IPS-18a (cell line): ENCODE data around the gene SPHK2.

ENCODE experiments used
- H3K27ac ChIP-seq: one replicate; pipeline ENCODE4 v1.5.1; 2013; ENCODE audit warnings: low read length
- H3K27me3 ChIP-seq: one replicate; pipeline ENCODE4 v1.6.1; 2013; ENCODE audit warnings: mild to moderate bottlenecking, low read length; ENCODE audit not compliant: control insufficient read depth, insufficient read depth
- H3K36me3 ChIP-seq: one replicate; pipeline ENCODE4 v1.6.1; 2013; ENCODE audit warnings: low read depth, low read length; ENCODE audit not compliant: control insufficient read depth
- H3K4me1 ChIP-seq: one replicate; pipeline ENCODE4 v1.6.1; 2013; ENCODE audit warnings: low read depth, low read length; ENCODE audit not compliant: control insufficient read depth
- H3K4me3 ChIP-seq: one replicate; pipeline ENCODE4 v1.5.1; 2013; ENCODE audit warnings: low read length
- H3K9ac ChIP-seq: one replicate; pipeline ENCODE4 v1.6.1; 2013; ENCODE audit warnings: mild to moderate bottlenecking, low read length, moderate library complexity
- H3K9me3 ChIP-seq: one replicate; pipeline ENCODE4 v1.6.1; 2013; ENCODE audit warnings: low read depth, low read length; ENCODE audit not compliant: control insufficient read depth

SPHK2 gene

DNA sequence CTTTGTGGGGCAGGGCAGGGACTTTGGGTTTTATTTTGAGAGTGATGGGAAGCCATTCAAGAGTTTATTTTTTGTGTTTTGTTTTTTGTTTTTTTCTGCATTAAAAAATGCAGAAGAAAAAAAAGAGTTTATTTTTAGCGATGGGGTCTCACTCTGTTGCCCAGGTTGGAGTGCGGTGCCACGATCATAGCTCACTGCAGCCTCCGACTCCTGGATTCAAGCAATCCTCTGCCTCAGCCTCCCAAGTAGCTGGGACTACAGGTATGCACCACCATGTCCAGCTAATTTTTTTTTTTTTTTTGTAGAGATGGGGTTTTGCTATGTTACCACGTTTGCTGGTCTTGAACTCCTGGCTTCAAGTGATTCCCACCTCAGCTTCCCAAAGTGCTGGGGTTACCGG, 39.2 kb downstream of the SPHK2 start:
- H3K27me3 ChIP-seq = no peaks in the 10 kb centered on the region
- H3K4me1 ChIP-seq = peaks cover 4% of the 10 kb centered on the region

DNA sequence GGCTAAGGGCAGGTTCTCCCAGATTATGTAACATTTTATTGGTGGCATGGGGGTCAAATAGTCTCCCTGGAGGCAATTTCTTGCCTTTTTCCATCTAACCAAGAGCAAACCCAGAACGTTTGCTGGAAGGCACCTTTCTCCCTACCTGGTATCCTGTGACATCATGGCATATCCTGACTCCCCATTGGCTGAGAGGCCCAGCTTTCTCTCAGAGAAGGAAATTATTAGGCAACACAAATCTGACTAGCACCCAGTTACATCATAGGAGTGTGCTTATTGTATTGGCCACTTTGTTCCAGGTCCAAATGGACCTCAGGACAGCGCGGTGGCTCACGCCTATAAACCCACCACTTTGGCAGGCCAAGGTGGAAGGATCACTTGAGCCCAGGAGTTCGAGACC, 40.5 kb downstream of the SPHK2 start:
- Histone ChIP-seq H3K9ac (no peak overlapping the region), H3K9me3 (no peaks in the 10 kb centered on the region)

More for the DNA sequence above, 39.2 kb downstream of the SPHK2 start:
- no peak overlapping the region for H3K4me3 ChIP-seq
- H3K27ac ChIP-seq = no peak overlapping the region
- H3K9me3 ChIP-seq = no peaks in the 10 kb centered on the region
- no peaks in the 10 kb centered on the region for H3K36me3 ChIP-seq
- no peak overlapping the region for H3K9ac ChIP-seq

DNA sequence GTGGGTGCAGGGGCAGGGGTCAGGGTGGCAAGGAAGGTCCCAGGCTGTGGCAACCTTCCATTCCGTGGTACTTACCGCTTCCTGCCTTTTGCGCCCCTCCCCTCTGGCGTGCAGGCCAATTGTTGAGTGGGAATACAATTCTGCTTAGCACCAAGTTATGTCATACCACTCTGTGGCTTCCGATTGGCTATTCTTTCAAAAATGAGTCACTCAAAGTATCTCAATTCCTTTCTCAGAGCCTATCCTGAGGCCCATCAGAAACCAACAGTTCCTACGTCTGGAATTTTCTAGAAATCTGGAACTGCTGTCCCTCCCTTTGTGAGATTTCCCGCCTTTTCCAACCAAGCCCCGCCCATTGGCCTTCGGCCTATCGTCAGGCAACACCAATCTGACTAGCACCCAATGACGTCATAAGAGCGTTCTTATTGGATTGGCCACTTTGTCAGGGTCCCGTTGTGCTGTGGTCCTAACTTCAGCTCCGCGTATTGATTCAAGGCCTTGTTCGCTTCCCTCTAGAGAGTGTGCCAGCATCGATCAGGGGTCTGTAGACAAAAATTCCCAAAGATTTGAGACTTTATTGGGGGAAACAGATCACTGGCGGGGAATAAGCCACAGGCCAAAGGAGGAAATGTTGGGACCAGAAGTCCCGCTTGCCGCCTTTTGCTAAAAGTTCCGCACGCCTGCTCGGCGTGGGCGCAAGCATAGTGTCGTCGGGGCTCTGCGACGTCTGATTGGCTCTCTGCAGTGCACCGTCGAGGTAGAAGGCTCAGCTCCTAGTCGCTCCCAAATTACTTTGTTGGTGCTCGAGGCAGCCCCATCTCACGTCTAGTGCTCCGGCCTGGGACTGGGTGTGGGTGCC, 41.8 kb downstream of the SPHK2 start:
- Histone ChIP-seq H3K9ac (no peak overlapping the region), H3K9me3 (no peaks in the 10 kb centered on the region), H3K4me3 (no peak overlapping the region), H3K27ac (no peak overlapping the region), H3K36me3 (no peaks in the 10 kb centered on the region), H3K27me3 (no peaks in the 10 kb centered on the region), H3K4me1 (peaks cover 4% of the 10 kb centered on the region)

More for the DNA sequence above, 40.5 kb downstream of the SPHK2 start:
- Histone ChIP-seq H3K27me3 (no peaks in the 10 kb centered on the region), H3K27ac (no peak overlapping the region), H3K4me1 (peaks cover 4% of the 10 kb centered on the region), H3K4me3 (no peak overlapping the region), H3K36me3 (no peaks in the 10 kb centered on the region)

DNA sequence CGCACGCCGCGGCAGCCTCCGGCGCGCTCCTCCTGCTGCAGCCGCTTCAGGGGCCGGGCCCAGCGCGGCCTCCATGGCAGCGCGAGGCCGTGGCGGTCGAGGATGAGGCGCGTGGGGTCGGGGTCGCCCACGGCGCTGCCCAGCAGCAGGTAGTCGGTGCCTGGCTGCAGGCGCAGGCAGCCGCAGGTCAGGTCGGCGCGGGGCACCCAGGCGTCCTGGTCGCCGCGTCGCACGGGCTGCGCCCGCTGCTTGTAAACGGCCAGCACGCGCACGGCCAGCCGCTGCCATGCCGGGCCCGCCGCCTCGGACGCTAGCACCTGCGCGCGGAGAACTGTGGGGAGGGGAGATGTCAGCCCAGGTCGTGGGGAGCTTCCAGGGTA, 42.4 kb downstream of the SPHK2 start:
- Histone ChIP-seq H3K4me1 (peaks cover 4% of the 10 kb centered on the region), H3K4me3 (no peak overlapping the region), H3K9ac (no peak overlapping the region), H3K27me3 (no peaks in the 10 kb centered on the region), H3K36me3 (no peaks in the 10 kb centered on the region), H3K9me3 (no peaks in the 10 kb centered on the region), H3K27ac (no peak overlapping the region)

DNA sequence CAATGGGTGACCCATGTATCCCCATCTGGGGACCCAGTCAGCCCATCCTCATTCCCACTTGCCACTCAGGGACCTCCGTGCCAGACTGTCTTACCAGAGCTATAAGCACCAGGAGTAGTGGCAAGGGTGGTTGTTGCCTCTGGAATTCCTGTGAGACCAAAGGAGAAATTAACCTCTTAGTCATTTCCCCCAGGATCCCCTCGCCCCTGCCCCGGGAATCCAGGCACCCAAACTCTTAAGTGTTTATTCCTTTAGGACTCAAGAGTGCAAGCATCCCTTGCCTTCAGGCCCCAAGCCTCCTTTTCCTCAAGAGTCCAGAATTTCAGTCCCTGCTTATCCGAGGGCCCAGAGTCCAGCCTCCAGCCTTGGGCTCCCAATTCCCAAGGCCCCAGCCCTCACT, 44.4 kb downstream of the SPHK2 start:
- H3K4me1 ChIP-seq = no peaks in the 10 kb centered on the region
- H3K4me3 ChIP-seq = no peak overlapping the region
- no peak overlapping the region for H3K27ac ChIP-seq
- H3K27me3 ChIP-seq = no peaks in the 10 kb centered on the region
- H3K36me3 ChIP-seq = no peaks in the 10 kb centered on the region
- no peak overlapping the region for H3K9ac ChIP-seq
- H3K9me3 ChIP-seq = no peaks in the 10 kb centered on the region

DNA sequence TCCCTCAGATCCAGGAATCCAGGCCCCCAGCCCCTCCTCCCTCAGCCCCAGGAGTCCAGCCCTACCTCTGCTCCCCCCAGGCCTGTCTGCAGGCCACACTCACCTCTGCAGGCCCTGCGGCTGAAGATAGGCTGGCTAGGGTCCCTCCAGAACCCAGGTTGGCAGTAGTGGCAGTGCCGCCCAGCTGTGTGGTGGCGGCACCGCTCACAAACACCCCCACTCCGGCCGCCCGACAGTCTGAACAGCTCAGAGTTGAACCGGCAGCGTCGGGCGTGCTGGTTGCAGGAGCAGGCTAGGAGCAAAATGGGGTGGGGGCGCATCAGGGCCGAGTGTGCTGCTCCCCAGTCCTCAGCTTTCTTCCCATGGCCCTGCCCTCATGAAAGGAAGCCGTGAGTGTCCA, 45.2 kb downstream of the SPHK2 start:
- H3K36me3 ChIP-seq = no peaks in the 10 kb centered on the region
- no peak overlapping the region for H3K9ac ChIP-seq
- H3K27ac ChIP-seq = no peak overlapping the region
- no peaks in the 10 kb centered on the region for H3K9me3 ChIP-seq
- no peak overlapping the region for H3K4me3 ChIP-seq
- no peaks in the 10 kb centered on the region for H3K4me1 ChIP-seq
- no peaks in the 10 kb centered on the region for H3K27me3 ChIP-seq

DNA sequence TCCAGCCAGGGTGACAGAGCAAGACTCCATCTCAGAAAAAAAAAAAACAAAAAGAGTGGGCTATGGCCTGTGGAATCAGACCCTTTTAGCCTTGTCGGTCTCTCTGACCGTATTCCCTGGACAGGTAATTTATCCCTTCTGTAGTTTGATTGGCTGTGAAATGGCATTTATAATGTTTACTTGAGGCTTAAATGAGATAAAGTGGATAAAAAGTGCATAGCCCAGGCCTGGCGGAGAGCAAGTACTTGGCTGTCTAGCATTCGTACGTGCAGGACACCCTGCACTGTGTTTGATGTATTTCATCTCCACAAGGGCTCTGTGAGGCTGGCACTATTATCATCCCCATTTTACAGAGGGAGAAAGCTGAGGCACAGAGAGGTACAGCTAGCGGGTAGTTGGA, 46.5 kb downstream of the SPHK2 start:
- H3K4me3 ChIP-seq = no peak overlapping the region
- no peaks in the 10 kb centered on the region for H3K4me1 ChIP-seq
- no peaks in the 10 kb centered on the region for H3K27me3 ChIP-seq
- no peak overlapping the region for H3K9ac ChIP-seq
- H3K36me3 ChIP-seq = no peaks in the 10 kb centered on the region
- no peak overlapping the region for H3K27ac ChIP-seq
- no peaks in the 10 kb centered on the region for H3K9me3 ChIP-seq

DNA sequence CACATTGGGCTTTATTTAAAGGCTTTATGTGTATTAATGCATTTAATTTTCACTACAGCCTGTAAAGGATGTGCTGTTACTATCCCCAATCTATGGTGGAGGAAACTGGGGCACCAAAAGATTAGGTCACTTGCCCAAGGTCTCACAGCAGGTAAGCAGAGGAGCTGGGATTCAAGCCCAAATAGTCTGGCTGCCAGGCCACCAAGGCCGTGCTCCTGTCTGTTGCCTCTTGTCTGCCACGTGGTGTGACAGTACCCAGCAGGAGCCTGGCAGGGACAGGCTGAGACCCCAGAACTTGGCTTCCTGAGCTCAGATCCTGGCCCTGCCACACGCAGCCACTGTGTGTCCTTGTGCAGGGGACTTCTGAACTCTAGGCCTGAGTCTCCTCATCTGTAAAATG, 49.0 kb downstream of the SPHK2 start:
- Histone ChIP-seq H3K4me3 (no peak overlapping the region), H3K27me3 (no peaks in the 10 kb centered on the region), H3K9ac (no peak overlapping the region), H3K27ac (no peak overlapping the region), H3K9me3 (no peaks in the 10 kb centered on the region), H3K4me1 (peaks cover 1% of the 10 kb centered on the region), H3K36me3 (no peaks in the 10 kb centered on the region)

DNA sequence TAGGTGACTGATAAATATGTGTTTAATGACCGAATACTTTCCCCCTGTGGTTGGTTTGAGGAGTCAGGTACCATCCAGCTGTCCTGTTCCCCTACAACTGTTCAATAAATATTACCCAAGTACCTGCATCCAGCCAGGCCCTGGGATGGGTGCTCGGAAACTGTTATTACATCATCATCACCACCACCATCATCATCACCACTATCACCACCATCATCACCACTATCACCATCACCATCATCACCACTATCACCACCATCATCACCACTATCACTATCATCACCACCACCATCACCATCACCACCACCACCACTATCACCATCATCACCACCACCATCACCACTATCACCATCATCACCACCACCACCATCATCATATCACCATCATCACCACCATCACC, 49.5 kb downstream of the SPHK2 start:
- H3K4me1 ChIP-seq = peaks cover 6% of the 10 kb centered on the region
- H3K27me3 ChIP-seq = peaks cover 2% of the 10 kb centered on the region
- H3K9me3 ChIP-seq = no peaks in the 10 kb centered on the region

DNA sequence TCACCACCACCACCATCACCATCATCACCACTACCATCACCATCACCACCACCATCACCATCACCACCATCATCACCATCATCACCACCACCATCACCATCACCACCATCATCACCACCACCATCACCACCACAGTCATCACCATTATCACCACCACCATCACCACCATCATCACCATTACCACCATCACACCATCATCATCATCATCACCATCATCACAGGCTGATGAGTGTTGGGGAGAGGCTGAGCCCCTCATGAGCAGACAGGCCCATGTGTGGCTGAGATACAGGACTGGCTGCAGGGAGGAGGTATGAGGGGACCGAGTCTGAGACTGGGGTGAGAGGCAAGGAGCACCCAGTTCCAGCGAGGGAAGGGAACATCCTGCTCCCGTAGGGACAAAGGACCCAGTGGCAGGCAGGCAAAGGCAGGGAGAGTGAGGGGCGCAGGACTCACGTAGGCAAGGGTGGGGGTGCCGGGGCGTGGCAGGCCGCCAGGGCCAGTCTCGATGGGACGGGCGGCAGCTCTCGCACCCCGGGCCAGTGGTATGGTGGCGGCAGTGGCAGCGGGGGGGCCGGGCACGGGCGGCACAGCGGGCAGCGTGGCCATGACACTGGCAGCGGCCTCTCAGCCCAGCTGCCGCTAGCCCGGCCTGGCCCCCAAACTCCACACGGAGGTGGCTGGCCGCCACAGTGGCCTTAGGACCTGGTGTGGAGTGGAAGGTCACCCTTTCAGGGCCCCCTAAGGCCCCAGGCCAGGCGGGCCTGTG, 50.8 kb downstream of the SPHK2 start:
- no peak overlapping the region for H3K27ac ChIP-seq
- H3K27me3 ChIP-seq = peaks cover 12% of the 10 kb centered on the region
- no peaks in the 10 kb centered on the region for H3K36me3 ChIP-seq
- H3K4me1 ChIP-seq = peaks cover 17% of the 10 kb centered on the region
- H3K4me3 ChIP-seq = no peak overlapping the region
- H3K9me3 ChIP-seq = no peaks in the 10 kb centered on the region
- H3K9ac ChIP-seq = no peak overlapping the region

More for the DNA sequence above, 49.5 kb downstream of the SPHK2 start:
- no peak overlapping the region for H3K9ac ChIP-seq
- H3K4me3 ChIP-seq = no peak overlapping the region
- no peak overlapping the region for H3K27ac ChIP-seq
- no peaks in the 10 kb centered on the region for H3K36me3 ChIP-seq

DNA sequence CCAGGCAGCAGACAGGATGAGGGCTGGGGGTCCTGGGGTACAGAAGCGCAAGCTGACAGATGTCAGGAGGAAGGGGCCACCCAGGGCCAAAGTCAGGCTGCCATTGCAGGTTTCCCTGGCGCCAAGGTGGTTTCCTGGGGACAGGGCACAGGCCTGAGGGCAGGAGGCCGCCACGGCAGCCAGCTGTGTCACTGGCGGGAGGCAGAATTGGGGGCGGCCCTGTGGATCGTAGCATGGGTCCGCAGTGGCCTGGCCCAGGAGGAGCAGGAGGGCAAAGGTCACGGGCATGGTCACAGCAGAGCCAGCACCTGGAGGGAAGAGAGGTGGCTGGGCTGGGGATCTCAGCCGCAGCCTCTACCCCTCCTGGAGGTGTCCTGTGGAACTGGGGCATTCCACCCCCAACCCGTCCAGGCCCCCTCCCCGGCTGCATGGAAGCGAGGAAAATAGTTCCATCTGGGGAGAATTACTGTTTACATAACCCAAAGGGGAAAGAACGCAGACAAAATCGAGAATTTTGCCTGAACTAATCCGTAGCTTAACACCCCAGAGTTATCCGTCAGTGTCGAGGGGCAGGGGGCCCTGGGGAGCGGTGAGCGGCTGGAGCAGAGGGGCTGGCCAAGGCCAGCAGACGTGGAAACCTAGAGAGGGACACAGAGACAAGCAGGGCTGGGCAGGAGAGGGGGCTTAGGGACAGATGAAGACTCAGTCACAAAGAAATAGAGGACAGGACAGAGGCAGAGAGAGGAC, 51.6 kb downstream of the SPHK2 start:
- peaks cover 19% of the 10 kb centered on the region for H3K4me1 ChIP-seq
- H3K4me3 ChIP-seq = no peak overlapping the region
- no peak overlapping the region for H3K27ac ChIP-seq
- H3K36me3 ChIP-seq = no peaks in the 10 kb centered on the region
- H3K9me3 ChIP-seq = no peaks in the 10 kb centered on the region
- peaks cover 12% of the 10 kb centered on the region for H3K27me3 ChIP-seq
- H3K9ac ChIP-seq = no peak overlapping the region
